GM12878 (cell line): Measurements from ENCODE around the gene CFAP74. TPM values are rescaled to one million over a fixed set of nuclear protein-coding genes. Genes with fewer than 3 reads are reported as not detected.

Experiments
- ATAC-seq: fragments of 200-7000 bp; cut with Tn5 transposase; 3 replicates; pipeline ENCODE4 v1.9.1; 2020; ENCODE audit warnings: mild to moderate bottlenecking, moderate library complexity
- BruUV-seq: library from RNA; stranded (reverse); fragments of 400-500 nt; replicated peaks from 2 replicates; lab custom pipeline; 2021; lab: Mats Ljungman, UMichigan
- CTCF ChIA-PET: fragments of 300-600 bp; sonication (Branson Sonifier 250); formaldehyde crosslinking; extraction: SDS; loops from one replicate; lab custom pipeline; 2021; ENCODE audit warnings: inconsistent platforms; lab: Yijun Ruan, JAX
- POLR2A ChIA-PET: fragments of 350-600 bp; formaldehyde crosslinking; extraction: SDS; loops from one replicate; lab custom pipeline; 2021; ENCODE audit warnings: inconsistent platforms; lab: Charles Lee
- RAD21 ChIA-PET: fragments of 300-600 bp; sonication (Branson Sonifier 250); formaldehyde crosslinking; loops from one replicate; lab custom pipeline; 2023; ENCODE audit warnings: antibody characterized with exemption; ENCODE audit not compliant: unreplicated experiment; lab: Charles Lee
- SMC1A ChIA-PET: fragments of 300-600 bp; sonication (Branson Sonifier 250); formaldehyde crosslinking; loops from one replicate; lab custom pipeline; 2023; ENCODE audit not compliant: unreplicated experiment, uncharacterized antibody; lab: Charles Lee
- DNase-seq: peaks from one replicate; pipeline ENCODE4 v3.0.0-alpha.2; 2011; ENCODE audit warnings: low read depth, low spot score
- FAIRE-seq: peaks from 3 replicates; lab custom pipeline; 2011; peaks lifted over from hg19 to GRCh38; lab: Jason Lieb, UNC
- H2AFZ ChIP-seq: 2 replicates; pipeline ENCODE4 v1.6.0; 2011; ENCODE audit warnings: low read depth, low read length, control low read depth; ENCODE audit not compliant: control insufficient read depth
- H3K27ac ChIP-seq: 2 replicates; pipeline ENCODE4 v1.5.1; 2011; ENCODE audit warnings: control low read depth; ENCODE audit not compliant: control insufficient read depth, insufficient read depth
- H3K27me3 ChIP-seq, 2 experiments: replicated peaks in 1 of 2; 2 replicates each; pipeline versions ENCODE4 v1.6.0 to v1.6.1; 2011; ENCODE audit warnings: low read length in 1 of 2; ENCODE audit not compliant: control insufficient read depth in 2 of 2, insufficient read depth in 2 of 2
- H3K36me3 ChIP-seq, 2 experiments: 2 replicates each; pipeline ENCODE4 v1.5.1; 2011; ENCODE audit warnings: low read length in 1 of 2; ENCODE audit not compliant: control insufficient read depth in 2 of 2, insufficient read depth in 2 of 2
- H3K4me1 ChIP-seq: 2 replicates; pipeline ENCODE4 v1.6.1; 2011; ENCODE audit warnings: mild to moderate bottlenecking, low read length, moderate library complexity, mixed read lengths; ENCODE audit not compliant: control insufficient read depth, insufficient read depth
- H3K4me2 ChIP-seq: 2 replicates; pipeline ENCODE4 v1.6.0; 2011; ENCODE audit warnings: control low read depth; ENCODE audit not compliant: control insufficient read depth, insufficient read depth
- H3K4me3 ChIP-seq: fragments of 200-600 bp; sonication (generic); 2 replicates; pipeline ENCODE4 v1.5.1; 2016
- H3K79me2 ChIP-seq: 2 replicates; pipeline ENCODE4 v1.6.0; 2011; ENCODE audit warnings: low read length; ENCODE audit not compliant: control insufficient read depth, insufficient read depth
- H3K9ac ChIP-seq: 2 replicates; pipeline ENCODE4 v1.8.0; 2011; ENCODE audit warnings: low read length, control low read depth, mixed read lengths; ENCODE audit not compliant: control insufficient read depth, insufficient read depth
- H3K9me3 ChIP-seq: replicated peaks from 3 replicates; pipeline ENCODE4 v1.5.1; 2011; ENCODE audit warnings: mild to moderate bottlenecking, low read length; ENCODE audit not compliant: control insufficient read depth, insufficient read depth
- H4K20me1 ChIP-seq: 2 replicates; pipeline ENCODE4 v1.6.0; 2011; ENCODE audit not compliant: control insufficient read depth, insufficient read depth
- CBX3 ChIP-seq: fragments of 200-600 bp; sonication (generic); IDR thresholded peaks from 2 replicates; pipeline ENCODE4 v1.6.1; 2016; ENCODE audit warnings: low read depth, borderline replicate concordance
- FOS ChIP-seq: IDR thresholded peaks from 3 replicates; pipeline ENCODE4 v1.6.1; 2011; ENCODE audit warnings: borderline replicate concordance; ENCODE audit not compliant: insufficient read length; ENCODE audit errors: extremely low read depth
- MTA2 ChIP-seq: fragments of 450-650 bp; IDR thresholded peaks from 2 replicates; pipeline ENCODE4 v1.6.1; 2016; ENCODE audit warnings: low read depth, mild to moderate bottlenecking, moderate library complexity
- MXI1 ChIP-seq: fragments of 150-350 bp; IDR thresholded peaks from 2 replicates; pipeline ENCODE4 v1.6.1; 2011; ENCODE audit warnings: low read depth, mild to moderate bottlenecking, inconsistent platforms, low read length, improper control_type of control experiment
- NFXL1 ChIP-seq: fragments of 450-650 bp; IDR thresholded peaks from 2 replicates; pipeline ENCODE4 v1.6.1; 2017; ENCODE audit warnings: antibody characterized with exemption, mild to moderate bottlenecking, borderline replicate concordance
- RFX5 ChIP-seq: IDR thresholded peaks from 2 replicates; pipeline ENCODE4 v1.6.1; 2011; ENCODE audit warnings: low read depth, low read length, improper control_type of control experiment
- SMAD1 ChIP-seq: fragments of 450-650 bp; IDR thresholded peaks from 2 replicates; pipeline ENCODE4 v1.6.1; 2018; ENCODE audit warnings: mild to moderate bottlenecking, low read depth; ENCODE audit not compliant: partially characterized antibody
- YBX1 ChIP-seq: fragments of 450-650 bp; IDR thresholded peaks from 2 replicates; pipeline ENCODE4 v1.6.1; 2016; ENCODE audit warnings: antibody characterized with exemption
- WGBS: methylation state at CpG from one replicate; pipeline ENCODE4 v1.1.6; 2016; ENCODE audit warnings: low lambda C conversion rate; ENCODE audit not compliant: insufficient replicate concordance, insufficient coverage; ENCODE audit errors: missing lambda C conversion rate; 5-methylcytosine and 5-hydroxymethylcytosine counted together
- in situ Hi-C: fragments of 300-500 bp; cut with MboI; formaldehyde crosslinking; loops from 9 replicates; pipeline ENCODE4 v1.14.3; 2018; ENCODE audit warnings: mixed read lengths
- intact Hi-C: fragments of 100-400 bp; cut with micrococcal nuclease; formaldehyde crosslinking; loops from one replicate; pipeline ENCODE4 v1.14.2; 2022; ENCODE audit not compliant: unreplicated experiment
- polyA plus RNA-seq, 11 experiments: library from polyadenylated mRNA; depleted of rRNA in 4 of 11; unstranded in 6 of 11; stranded (reverse) in 5 of 11; fragments of >200 nt; fragmentation: Nextera tagmentation in 4 of 11; fragmentation: Illumina TruSeq in 1 of 11; extraction: Ambion mirVana in 4 of 11; extraction: Trizol in 1 of 11; gene quantifications; 1 replicate in 1 of 11; 2 replicates in 10 of 11; pipeline versions ENCODE4 v1.2.1 to v1.2.3, GENCODE V29; 2011 to 2016; ENCODE audit warnings: inconsistent platforms in 2 of 11, missing spikeins in 2 of 11, low read depth in 1 of 11
- total RNA-seq, 4 experiments: library from RNA; depleted of rRNA in 3 of 4; stranded (reverse); fragments of >200 nt in 3 of 4; fragmentation: Illumina TruSeq in 1 of 4; extraction: Trizol in 1 of 4; gene quantifications; 2 replicates each; pipeline versions ENCODE4 v1.2.1 to v1.2.3, GENCODE V29; 2013 to 2021
- TF ChIP-seq, protein P1 (sequence below): fragments of 450-650 bp; IDR thresholded peaks from 2 replicates; pipeline ENCODE4 v1.6.1; 2016; ENCODE audit warnings: mild to moderate bottlenecking

Gene CFAP74
- total and polyA plus RNA-seq, 10 of the 15 experiments (the other 5 are each of a cell fraction or from before 2014, with no cell fraction given) = 0.01 TPM; not detected in 9

DNA sequence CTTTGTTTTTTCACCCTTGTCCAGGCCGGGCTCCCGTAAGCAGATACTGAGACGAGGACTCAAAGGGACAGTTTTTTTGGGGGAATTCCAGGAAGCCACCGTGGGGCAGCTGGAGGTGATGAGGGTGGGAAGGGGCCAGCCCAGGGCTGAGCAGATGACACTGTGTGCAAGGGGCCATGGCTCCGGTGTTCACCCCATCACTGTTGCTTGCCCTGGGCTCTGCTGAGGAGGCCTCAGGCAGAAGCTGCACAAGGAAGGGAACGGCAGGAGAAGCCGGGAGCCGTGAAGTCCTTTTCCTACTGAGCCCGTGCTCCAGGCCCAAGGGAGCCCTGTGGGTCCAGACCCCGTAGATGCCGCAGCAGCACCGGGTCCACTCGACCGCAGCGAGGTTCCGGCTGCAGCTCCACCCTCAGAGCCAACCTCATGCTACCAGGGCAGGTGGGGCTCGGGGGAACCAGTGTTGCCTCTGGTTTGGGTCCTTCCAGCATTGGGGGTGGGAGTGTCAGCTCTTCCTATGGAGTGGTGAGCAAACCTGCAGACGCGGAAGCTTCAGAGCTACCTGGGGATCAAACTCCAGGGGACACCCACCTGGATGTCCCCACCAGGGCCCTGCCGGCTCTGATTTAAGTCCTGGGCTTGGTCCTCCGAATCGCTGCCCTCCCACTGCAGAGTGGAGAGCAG, 92.8 kb downstream of the CFAP74 start:
- Histone ChIP-seq H3K4me1 (peaks cover 22% of the 10 kb centered on the region), H3K9me3 (no peaks in the 10 kb centered on the region), H3K27ac (no peak overlapping the region), H4K20me1 (no peaks in the 10 kb centered on the region), H3K4me2 (no peak overlapping the region), H3K9ac (no peak overlapping the region), H3K36me3 (no peaks in the 10 kb centered on the region), H3K27me3 (no peaks in the 10 kb centered on the region), H3K79me2 (no peaks in the 10 kb centered on the region), H3K4me3 (no peak overlapping the region), H2AFZ (no peak overlapping the region)
- intact Hi-C loops (no loop called here), in situ Hi-C loops (no loop called here)
- DNase-seq = no peak
- WGBS = 66% methylated on average over 22 of the region's 22 CpGs
- TF ChIP-seq CBX3 = no peak
- TF ChIP-seq RFX5 = no peak
- TF ChIP-seq FOS = no peak
- no peak for TF ChIP-seq SMAD1
- no peak for TF ChIP-seq MXI1
- TF ChIP-seq MTA2 = no peak
- TF ChIP-seq, protein P1, sequence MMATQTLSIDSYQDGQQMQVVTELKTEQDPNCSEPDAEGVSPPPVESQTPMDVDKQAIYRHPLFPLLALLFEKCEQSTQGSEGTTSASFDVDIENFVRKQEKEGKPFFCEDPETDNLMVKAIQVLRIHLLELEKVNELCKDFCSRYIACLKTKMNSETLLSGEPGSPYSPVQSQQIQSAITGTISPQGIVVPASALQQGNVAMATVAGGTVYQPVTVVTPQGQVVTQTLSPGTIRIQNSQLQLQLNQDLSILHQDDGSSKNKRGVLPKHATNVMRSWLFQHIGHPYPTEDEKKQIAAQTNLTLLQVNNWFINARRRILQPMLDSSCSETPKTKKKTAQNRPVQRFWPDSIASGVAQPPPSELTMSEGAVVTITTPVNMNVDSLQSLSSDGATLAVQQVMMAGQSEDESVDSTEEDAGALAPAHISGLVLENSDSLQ = no peak
- no peak for TF ChIP-seq YBX1
- no peak for TF ChIP-seq NFXL1
- CTCF ChIA-PET = no interaction called here
- ATAC-seq = no peak
- SMC1A ChIA-PET = interaction anchor here (1.2 kb wide), 1 partner anchor 22 kb away, joined by 3 read pairs; no protein-coding TSS in a partner anchor
- no TSS peak for BruUV-seq
- FAIRE-seq = no peak
- RAD21 ChIA-PET = no interaction called here
- POLR2A ChIA-PET = no interaction called here
